Measurements from ENCODE around the gene PEX14. TPM values are rescaled to one million over a fixed set of nuclear protein-coding genes. Genes with fewer than 3 reads are reported as not detected.
"Not testable (repeated sequence)": the region's sequence is repeated elsewhere in the genome, so short reads cannot be mapped to it uniquely, and the experiment has no call there.

The PEX14 gene
- total and polyA plus RNA-seq, 5 donors = 17.5 to 24.6 (median 20.8) TPM

DNA sequence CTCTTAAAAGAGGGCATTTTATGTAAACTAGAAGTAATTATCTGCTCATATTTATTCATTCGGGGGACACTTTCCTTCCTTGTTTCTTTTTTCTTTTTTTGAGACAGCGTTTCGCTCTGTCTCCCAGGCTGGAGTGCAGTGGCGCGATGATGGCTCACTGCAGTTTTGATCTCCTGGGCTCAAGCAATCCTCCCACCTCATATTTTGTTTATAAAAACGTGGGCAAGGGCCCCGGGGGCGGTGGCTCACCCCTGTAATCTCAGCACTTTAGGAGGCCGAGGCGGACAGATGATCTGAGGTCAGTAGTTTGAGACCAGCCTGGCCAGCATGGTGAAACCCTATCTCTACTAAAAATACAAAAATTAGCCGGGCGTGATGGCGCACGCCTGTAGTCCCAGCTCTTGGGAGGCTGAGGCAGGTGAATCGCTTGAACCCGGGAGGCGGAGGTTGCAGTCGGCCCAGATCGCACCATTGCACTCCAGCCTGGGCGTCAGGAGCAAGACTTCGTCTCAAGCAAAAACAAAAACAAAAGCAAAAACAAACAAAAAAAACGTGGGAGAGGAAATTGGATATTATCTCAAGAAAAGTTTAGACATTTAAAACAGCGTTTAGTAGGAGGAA lies 1.5 kb upstream of the PEX14 start:
- no peak for ATAC-seq
- DNase-seq = no peak
- WGBS = 90% methylated on average over 23 of the region's 23 CpGs
- Histone ChIP-seq H3K9me3 (ENCODE audit: control insufficient read depth, low read length) (no peaks in the 10 kb centered on the region), H3K4me1 (ENCODE audit: control insufficient read depth, insufficient read depth, low read length) (no peaks in the 10 kb centered on the region), H3K27me3 (ENCODE audit: control insufficient read depth, insufficient read depth) (no peaks in the 10 kb centered on the region), H3K27ac (ENCODE audit: low read length) (no peak overlapping the region), H3K4me3 (ENCODE audit: low read length) (no peak overlapping the region)
- intact Hi-C loops (cut with DNase I) = loop anchor here in 1 of 4 donors (10.0 kb wide), 1 partner anchor 62 kb away; no protein-coding TSS in a partner anchor

- not testable (repeated sequence) for ATAC-seq; H3K9me3 ChIP-seq (ENCODE audit: control insufficient read depth, low read length); H3K27me3 ChIP-seq (ENCODE audit: control insufficient read depth, insufficient read depth); H3K4me1 ChIP-seq (ENCODE audit: control insufficient read depth, insufficient read depth, low read length); DNase-seq; H3K27ac ChIP-seq (ENCODE audit: low read length)
- 89% methylated on average over 10 of the region's 10 CpGs for WGBS
- intact Hi-C loops (cut with DNase I) = loop anchor here in 1 of 4 donors (10.0 kb wide), 1 partner anchor 61 kb away; no protein-coding TSS in a partner anchor
- peak overlapping the region; percentile 92 for H3K4me3 ChIP-seq (ENCODE audit: low read length)
These were observed 489 bp upstream of the PEX14 start for GRCh38 chr1:10474309-10474612.

DNA sequence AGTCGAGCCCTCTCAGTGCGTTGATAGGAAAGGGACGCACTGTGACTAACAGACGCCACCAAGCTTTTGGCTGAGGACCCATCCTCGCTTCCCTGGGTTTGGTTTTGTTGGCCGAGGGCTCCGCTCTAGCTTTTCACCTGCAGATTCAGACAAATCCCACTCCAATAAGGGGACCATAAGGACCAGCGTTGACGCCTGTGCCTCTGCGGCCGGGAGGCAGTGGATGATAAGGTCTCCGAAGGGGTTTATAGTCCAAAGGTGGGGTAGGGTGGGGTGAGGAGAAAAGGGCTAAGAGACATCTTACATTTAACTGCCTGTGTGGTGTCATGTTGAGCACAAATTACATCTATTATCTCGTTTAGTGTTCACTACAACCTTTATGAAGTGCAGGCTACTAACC lies 760 bp downstream of the PEX14 start:
- peak overlapping the region; percentile 68 for H3K27ac ChIP-seq (ENCODE audit: low read length)
- WGBS = 2% methylated on average over 13 of the region's 13 CpGs
- intact Hi-C loops (cut with DNase I) = loop anchor here in 1 of 4 donors (10.0 kb wide), 1 partner anchor 59 kb away; no protein-coding TSS in a partner anchor
- H3K27me3 ChIP-seq (ENCODE audit: control insufficient read depth, insufficient read depth) = no peaks in the 10 kb centered on the region
- H3K9me3 ChIP-seq (ENCODE audit: control insufficient read depth, low read length) = no peaks in the 10 kb centered on the region
- H3K4me3 ChIP-seq (ENCODE audit: low read length) = peak overlapping the region; percentile 92
- ATAC-seq (peak in 1 of 2 donors; percentile 8), DNase-seq (no peak)
- no peaks in the 10 kb centered on the region for H3K4me1 ChIP-seq (ENCODE audit: control insufficient read depth, insufficient read depth, low read length)

DNA sequence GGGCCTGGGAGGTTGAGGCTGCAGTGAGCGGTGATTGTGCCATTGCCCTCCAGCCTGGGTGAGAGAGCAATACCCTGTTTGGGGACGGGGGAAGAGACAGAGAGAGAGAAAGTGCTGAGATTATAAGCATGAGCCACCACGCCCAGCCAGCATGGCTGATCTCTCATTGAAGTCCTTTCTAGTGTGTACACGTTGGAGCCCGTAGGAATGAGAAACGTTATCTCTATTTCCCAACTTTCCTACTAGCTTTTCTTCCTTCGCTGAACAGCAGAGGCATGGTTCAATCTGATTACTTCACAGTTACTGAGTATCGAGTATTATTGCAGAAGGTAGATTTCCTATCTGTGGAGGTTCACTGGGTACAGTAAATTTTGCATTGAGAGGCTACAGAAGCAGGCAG lies 4.5 kb downstream of the PEX14 start:
- Histone ChIP-seq H3K4me1 (ENCODE audit: control insufficient read depth, insufficient read depth, low read length) (no peaks in the 10 kb centered on the region), H3K4me3 (ENCODE audit: low read length) (no peak overlapping the region), H3K9me3 (ENCODE audit: control insufficient read depth, low read length) (no peaks in the 10 kb centered on the region), H3K27ac (ENCODE audit: low read length) (no peak overlapping the region), H3K27me3 (ENCODE audit: control insufficient read depth, insufficient read depth) (no peaks in the 10 kb centered on the region)
- intact Hi-C loops (cut with DNase I) = loop anchor here in 1 of 4 donors (10.0 kb wide), 1 partner anchor 56 kb away; no protein-coding TSS in a partner anchor
- no peak for DNase-seq
- no peak for ATAC-seq
- 78% methylated on average over 8 of the region's 8 CpGs for WGBS

DNA sequence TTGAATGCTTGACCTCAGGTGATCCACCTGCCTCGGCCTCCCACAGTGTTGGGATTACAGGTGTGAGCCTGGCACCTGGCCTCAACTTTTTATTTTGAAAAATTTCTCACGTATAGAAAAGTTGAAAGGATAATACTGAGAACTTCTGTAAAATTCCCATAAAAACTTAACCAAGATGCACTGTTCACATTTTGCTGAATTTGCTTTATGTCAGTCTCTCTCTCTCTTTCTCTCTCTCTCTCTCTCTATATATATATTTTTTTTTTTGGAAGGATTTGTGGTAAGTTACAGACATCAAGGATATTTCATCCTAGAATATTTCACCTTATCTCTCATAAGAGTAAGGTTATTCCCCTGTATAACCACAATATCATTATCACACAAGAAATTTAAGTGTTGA lies 5.9 kb downstream of the PEX14 start:
- H3K9me3 ChIP-seq (ENCODE audit: control insufficient read depth, low read length) = no peaks in the 10 kb centered on the region
- H3K4me1 ChIP-seq (ENCODE audit: control insufficient read depth, insufficient read depth, low read length) = no peaks in the 10 kb centered on the region
- H3K27me3 ChIP-seq (ENCODE audit: control insufficient read depth, insufficient read depth) = no peaks in the 10 kb centered on the region
- ATAC-seq = no peak
- H3K4me3 ChIP-seq (ENCODE audit: low read length) = no peak overlapping the region
- H3K27ac ChIP-seq (ENCODE audit: low read length) = no peak overlapping the region
- no peak for DNase-seq
- WGBS = 87% methylated on average over 2 of the region's 2 CpGs
- intact Hi-C loops (cut with DNase I) = no loop called here

DNA sequence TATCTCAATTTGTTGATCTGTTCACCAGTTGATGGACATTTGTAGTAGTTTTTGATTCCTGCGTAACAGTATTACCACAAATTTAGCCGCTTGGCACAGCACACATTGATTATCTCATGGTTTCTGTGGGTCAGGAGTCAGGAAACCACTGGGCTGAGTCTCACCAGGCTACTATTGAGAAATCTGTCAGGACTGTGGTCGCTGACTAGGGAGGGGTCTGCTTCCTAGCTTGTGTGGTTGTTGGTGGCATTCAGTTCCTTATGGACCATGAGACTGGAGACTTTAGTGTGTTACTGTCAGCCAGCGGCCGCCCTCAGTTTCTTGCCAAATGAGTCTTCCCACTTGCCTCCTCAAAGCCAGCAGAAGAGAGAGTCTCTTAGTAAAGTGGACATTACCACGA lies 9.8 kb downstream of the PEX14 start:
- H3K27me3 ChIP-seq (ENCODE audit: control insufficient read depth, insufficient read depth) = no peaks in the 10 kb centered on the region
- H3K4me3 ChIP-seq (ENCODE audit: low read length) = no peak overlapping the region
- no peaks in the 10 kb centered on the region for H3K9me3 ChIP-seq (ENCODE audit: control insufficient read depth, low read length)
- DNase-seq = no peak
- 83% methylated on average over 6 of the region's 6 CpGs for WGBS
- no peak overlapping the region for H3K27ac ChIP-seq (ENCODE audit: low read length)
- peak in 1 of 2 donors; percentile 33 for ATAC-seq
- no peaks in the 10 kb centered on the region for H3K4me1 ChIP-seq (ENCODE audit: control insufficient read depth, insufficient read depth, low read length)
- intact Hi-C loops (cut with DNase I) = no loop called here

GRCh38 chr1:10489291-10490055 lies 14.7 kb downstream of the PEX14 start:
- H3K4me3 ChIP-seq (ENCODE audit: low read length) = no peak overlapping the region
- WGBS = 62% methylated on average over 4 of the region's 4 CpGs
- intact Hi-C loops (cut with DNase I) = loop anchor here in 1 of 4 donors (10.0 kb wide), 1 partner anchor 55 kb away; the partner anchor contains the start of gene CENPS
- DNase-seq (no peak), ATAC-seq (no peak)
- no peaks in the 10 kb centered on the region for H3K9me3 ChIP-seq (ENCODE audit: control insufficient read depth, low read length)
- no peaks in the 10 kb centered on the region for H3K4me1 ChIP-seq (ENCODE audit: control insufficient read depth, insufficient read depth, low read length)
- no peaks in the 10 kb centered on the region for H3K27me3 ChIP-seq (ENCODE audit: control insufficient read depth, insufficient read depth)
- H3K27ac ChIP-seq (ENCODE audit: low read length) = no peak overlapping the region

DNA sequence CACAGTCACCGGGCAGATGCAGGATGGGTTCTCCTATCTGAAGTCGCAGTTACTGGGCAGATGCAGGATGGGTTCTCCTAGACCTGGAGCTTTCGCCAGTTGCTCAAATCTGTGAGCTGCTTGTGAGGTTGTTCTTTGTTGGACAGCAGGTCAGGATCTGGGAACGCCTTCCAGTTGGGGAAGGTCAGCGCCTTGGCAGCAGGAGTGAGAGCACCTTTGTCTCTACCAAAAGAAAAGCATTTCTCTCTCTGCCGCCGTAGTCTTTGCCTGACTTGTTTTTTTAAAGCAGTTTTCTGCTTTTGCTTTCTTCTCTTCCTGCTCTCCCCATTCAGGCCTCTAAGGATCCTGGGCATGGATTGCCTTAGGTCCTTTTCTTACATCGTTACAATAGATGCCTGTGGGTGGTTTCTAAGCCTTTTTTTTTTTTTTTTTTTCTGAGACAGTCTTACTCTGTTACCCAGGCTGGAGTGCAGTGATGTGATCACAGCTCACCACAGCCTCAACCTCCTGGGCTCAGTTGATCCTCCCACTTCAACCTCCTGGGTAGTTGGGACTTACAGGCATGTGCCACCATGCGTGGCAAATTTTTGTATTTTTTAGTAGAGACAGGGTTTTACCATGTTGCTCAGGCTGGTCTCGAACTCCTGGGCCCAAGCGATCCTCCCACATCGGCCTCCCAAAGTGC lies 15.7 kb downstream of the PEX14 start:
- intact Hi-C loops (cut with DNase I) = loop anchor here in 1 of 4 donors (10.0 kb wide), 1 partner anchor 56 kb away; the partner anchor contains the start of gene CENPS
- 84% methylated on average over 12 of the region's 12 CpGs for WGBS

GRCh38 chr1:10494418-10494753 lies 19.6 kb downstream of the PEX14 start:
- peaks cover 5% of the 10 kb centered on the region for H3K4me1 ChIP-seq (ENCODE audit: control insufficient read depth, insufficient read depth, low read length)
- WGBS = 79% methylated on average over 5 of the region's 5 CpGs
- H3K27me3 ChIP-seq (ENCODE audit: control insufficient read depth, insufficient read depth) = no peaks in the 10 kb centered on the region
- ATAC-seq (peak in 1 of 2 donors; percentile 12), DNase-seq (no peak)
- intact Hi-C loops (cut with DNase I) = loop anchor here in 2 of 4 donors (2.0 to 10.0 kb wide), 2 partner anchors 60 to 64 kb away; partner anchors contain the start of gene CENPS (in 2 of the 2)
- no peak overlapping the region for H3K27ac ChIP-seq (ENCODE audit: low read length)
- H3K9me3 ChIP-seq (ENCODE audit: control insufficient read depth, low read length) = no peaks in the 10 kb centered on the region
- no peak overlapping the region for H3K4me3 ChIP-seq (ENCODE audit: low read length)

More for the DNA sequence above, 15.7 kb downstream of the PEX14 start:
- no peaks in the 10 kb centered on the region for H3K27me3 ChIP-seq (ENCODE audit: control insufficient read depth, insufficient read depth)
- ATAC-seq = no peak
- no peak overlapping the region for H3K27ac ChIP-seq (ENCODE audit: low read length)
- no peak overlapping the region for H3K4me3 ChIP-seq (ENCODE audit: low read length)
- H3K4me1 ChIP-seq (ENCODE audit: control insufficient read depth, insufficient read depth, low read length) = peaks cover 5% of the 10 kb centered on the region
- DNase-seq = no peak
- no peaks in the 10 kb centered on the region for H3K9me3 ChIP-seq (ENCODE audit: control insufficient read depth, low read length)

- intact Hi-C loops (cut with DNase I) = loop anchor here in 3 of 4 donors (2.0 to 10.0 kb wide), 3 partner anchors 60 to 372 kb away; partner anchors contain the start of gene CENPS (in 2 of the 3)
- WGBS = 5% methylated on average over 15 of the region's 15 CpGs
- Histone ChIP-seq H3K27ac (ENCODE audit: low read length) (no peak overlapping the region), H3K9me3 (ENCODE audit: control insufficient read depth, low read length) (no peaks in the 10 kb centered on the region), H3K4me3 (ENCODE audit: low read length) (no peak overlapping the region), H3K27me3 (ENCODE audit: control insufficient read depth, insufficient read depth) (no peaks in the 10 kb centered on the region), H3K4me1 (ENCODE audit: control insufficient read depth, insufficient read depth, low read length) (peaks cover 5% of the 10 kb centered on the region)
- DNase-seq = peak; percentile 61 to 85 (median 81)
- peak; percentile 80 to 81 for ATAC-seq
These were observed 20.2 kb downstream of the PEX14 start for GRCh38 chr1:10494754-10495474.
